ENCODE measurements around the gene SLC4A1. TPM values are rescaled to one million over a fixed set of nuclear protein-coding genes. Genes with fewer than 3 reads are reported as not detected.

Gene SLC4A1
- total RNA-seq, 2 experiments from 2014 or later = not detected

DNA sequence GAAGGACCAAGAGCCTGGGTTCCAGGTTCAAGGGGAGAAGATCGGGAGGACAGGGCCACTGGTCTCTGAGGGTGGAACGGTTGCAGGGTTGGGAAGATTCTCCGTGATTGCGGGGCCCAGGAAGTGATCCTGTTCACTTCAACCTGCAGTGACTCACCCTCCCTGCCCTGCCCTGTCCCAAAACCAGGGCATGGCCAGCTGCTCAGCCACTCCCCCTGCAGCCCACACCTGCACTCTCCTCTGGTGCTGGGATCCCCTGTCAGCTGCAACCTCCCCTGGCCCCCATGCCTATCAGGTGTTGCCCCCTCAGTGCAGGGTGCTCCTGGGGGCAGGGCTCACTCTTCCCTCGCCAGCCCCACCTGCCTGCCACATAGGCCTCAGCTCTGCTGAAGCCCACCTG, 41.5 kb upstream of the SLC4A1 start:
- DNase-seq (no peak), ATAC-seq (no peak)
- intact Hi-C loops (cut with DNase I, micrococcal nuclease) = no loop called here
- Mint-ChIP-seq H3K9me3 (ENCODE audit: low read depth) (no peaks in the 10 kb centered on the region), H3K27ac (no peak overlapping the region), H3K36me3 (ENCODE audit: low read depth) (no peaks in the 10 kb centered on the region), H3K27me3 (peaks cover 31% of the 10 kb centered on the region), H3K4me3 (no peak overlapping the region), H3K4me1 (peaks cover 5% of the 10 kb centered on the region)
- ChIA-PET POLR2A (no interaction called here), CTCF (interaction anchor here (0.9 to 1.7 kb wide), 2 partner anchors 21 to 36 kb away, joined by 3 to 4 read pairs; no protein-coding TSS in a partner anchor)

DNA sequence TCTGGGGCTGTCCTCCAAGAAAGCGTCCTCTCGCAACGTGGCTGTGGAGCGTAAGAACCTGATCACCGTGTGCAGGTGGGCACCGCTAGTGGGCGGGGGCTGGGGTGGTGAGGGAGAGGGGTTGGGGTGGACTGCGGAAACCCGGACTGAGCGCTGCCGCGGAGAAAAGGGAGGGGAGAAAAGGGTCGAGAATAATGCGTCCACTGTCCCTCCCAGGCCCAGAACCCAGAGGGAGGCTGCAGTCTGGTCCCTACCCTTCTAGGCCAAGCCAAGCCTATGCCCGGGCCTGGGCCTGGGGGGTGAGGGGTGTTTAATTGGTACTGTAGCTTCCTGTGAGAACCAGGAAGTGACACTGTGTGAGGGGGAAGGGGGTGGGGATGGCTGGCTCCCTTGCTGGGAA, 40.9 kb upstream of the SLC4A1 start:
- peaks cover 28% of the 10 kb centered on the region for H3K27me3 Mint-ChIP-seq

GRCh38 chr17:44308320-44308818, 40.4 kb upstream of the SLC4A1 start, which contains the start of gene RUNDC3A:
RUNDC3A (plus strand) TSS chr17:44308601; CDS start chr17:44308833, 232 bp downstream.
- H3K27ac Mint-ChIP-seq = no peak within 1 kb of the TSS
- ChIA-PET POLR2A (interaction anchor here (0.6 to 1.1 kb wide), 2 partner anchors 87 to 222 kb away, joined by 4 to 8 read pairs; no protein-coding TSS in a partner anchor), CTCF (interaction anchor here (0.8 kb wide), 1 partner anchor 68 kb away, joined by 3 read pairs; no protein-coding TSS in a partner anchor)
- no peak within 1 kb of the TSS for H3K4me3 Mint-ChIP-seq
- H3K4me1 Mint-ChIP-seq = peaks cover 5% of the 10 kb centered on the region
- ATAC-seq (peak; percentile 91), DNase-seq (peak; percentile 91)
- peaks cover 28% of the 10 kb centered on the region for H3K27me3 Mint-ChIP-seq
- H3K9me3 Mint-ChIP-seq (ENCODE audit: low read depth) = no peaks in the 10 kb centered on the region
- intact Hi-C loops (cut with DNase I, micrococcal nuclease) = loop anchor here in 1 of 2 experiments (1.0 kb wide), 3 partner anchors 16 to 87 kb away; partner anchors contain the start of genes GRN and SLC25A39
- no peaks in the 10 kb centered on the region for H3K36me3 Mint-ChIP-seq (ENCODE audit: low read depth)

More for the DNA sequence above, 40.9 kb upstream of the SLC4A1 start:
- CTCF ChIA-PET = interaction anchor here (0.8 kb wide), 1 partner anchor 67 kb away, joined by 3 read pairs; no protein-coding TSS in a partner anchor
- no peaks in the 10 kb centered on the region for H3K9me3 Mint-ChIP-seq (ENCODE audit: low read depth)
- no peak overlapping the region for H3K4me3 Mint-ChIP-seq
- POLR2A ChIA-PET = interaction anchor here (1.1 kb wide), 1 partner anchor 88 kb away, joined by 4 read pairs; no protein-coding TSS in a partner anchor
- H3K4me1 Mint-ChIP-seq = peaks cover 5% of the 10 kb centered on the region
- H3K36me3 Mint-ChIP-seq (ENCODE audit: low read depth) = no peaks in the 10 kb centered on the region
- no peak for DNase-seq
- ATAC-seq = no peak
- intact Hi-C loops (cut with DNase I, micrococcal nuclease) = loop anchor here in 1 of 2 experiments (1.0 kb wide), 3 partner anchors 15 to 88 kb away; partner anchors contain the start of genes GRN and SLC25A39
- no peak overlapping the region for H3K27ac Mint-ChIP-seq

- Mint-ChIP-seq H3K9me3 (ENCODE audit: low read depth) (no peaks in the 10 kb centered on the region), H3K4me3 (no peak overlapping the region), H3K27me3 (peaks cover 23% of the 10 kb centered on the region), H3K27ac (no peak overlapping the region), H3K36me3 (ENCODE audit: low read depth) (no peaks in the 10 kb centered on the region), H3K4me1 (peaks cover 5% of the 10 kb centered on the region)
- intact Hi-C loops (cut with DNase I, micrococcal nuclease) = loop anchor here in 1 of 2 experiments (1.0 kb wide), 3 partner anchors 17 to 86 kb away; partner anchors contain the start of genes GRN and SLC25A39
- ChIA-PET CTCF (interaction anchor here (0.8 kb wide), 1 partner anchor 69 kb away, joined by 3 read pairs; no protein-coding TSS in a partner anchor), POLR2A (interaction anchor here (0.6 to 1.1 kb wide), 2 partner anchors 86 to 223 kb away, joined by 4 to 8 read pairs; no protein-coding TSS in a partner anchor)
- no peak for DNase-seq
- peak; percentile 40 for ATAC-seq
Observed at GRCh38 chr17:44307387-44308186, 39.7 kb upstream of the SLC4A1 start.

DNA sequence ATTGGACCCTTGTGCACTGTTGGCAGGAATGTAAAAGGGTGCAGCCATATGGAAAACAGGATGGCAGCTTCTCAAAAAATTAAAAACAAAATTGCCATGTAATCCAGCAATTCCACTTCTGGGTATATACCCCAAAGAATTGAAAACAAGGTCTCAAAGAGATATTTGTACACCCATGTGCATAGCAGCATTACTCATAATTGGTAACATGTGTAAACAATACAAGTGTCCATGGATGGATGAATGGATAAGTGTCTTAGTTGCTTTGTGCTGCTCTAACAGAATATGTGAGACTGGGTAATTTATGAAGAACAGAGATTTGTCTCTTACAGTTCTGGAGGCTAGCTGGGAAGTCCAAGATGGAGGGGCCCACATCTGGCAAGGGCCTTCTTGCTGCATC, 36.7 kb upstream of the SLC4A1 start:
- DNase-seq (no peak), ATAC-seq (no peak)
- Mint-ChIP-seq H3K4me1 (peaks cover 5% of the 10 kb centered on the region), H3K27ac (no peak overlapping the region), H3K9me3 (ENCODE audit: low read depth) (no peaks in the 10 kb centered on the region), H3K4me3 (no peak overlapping the region), H3K36me3 (ENCODE audit: low read depth) (no peaks in the 10 kb centered on the region), H3K27me3 (peaks cover 20% of the 10 kb centered on the region)
- ChIA-PET CTCF (interaction anchor here (1.2 to 1.8 kb wide), 3 partner anchors 26 to 101 kb away, joined by 3 to 7 read pairs (median 6); no protein-coding TSS in a partner anchor), POLR2A (no interaction called here)
- intact Hi-C loops (cut with DNase I, micrococcal nuclease) = no loop called here

DNA sequence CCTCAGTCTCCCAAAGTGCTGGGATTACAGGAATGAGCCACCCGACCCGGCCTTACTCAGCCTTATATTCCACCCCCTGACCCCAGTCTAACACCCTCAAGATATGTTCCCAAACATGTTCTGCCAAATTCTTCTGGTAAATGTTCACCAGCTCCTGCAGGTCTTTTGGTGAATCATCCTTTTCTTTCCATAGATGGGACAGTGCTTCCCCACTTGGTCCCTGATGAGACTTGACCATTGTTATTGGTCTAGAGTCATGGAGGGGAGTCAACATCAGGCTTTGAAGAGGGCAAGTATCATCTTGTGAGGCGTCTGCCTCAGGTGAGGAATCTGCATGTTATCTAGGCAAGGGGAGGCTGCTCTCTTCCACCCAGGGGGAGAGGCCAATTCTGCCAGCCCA, 30.0 kb upstream of the SLC4A1 start:
- POLR2A ChIA-PET = interaction anchor here (0.6 kb wide), 1 partner anchor 32 kb away, joined by 3 read pairs; no protein-coding TSS in a partner anchor
- no peaks in the 10 kb centered on the region for H3K9me3 Mint-ChIP-seq (ENCODE audit: low read depth)
- H3K27me3 Mint-ChIP-seq = no peaks in the 10 kb centered on the region
- H3K36me3 Mint-ChIP-seq (ENCODE audit: low read depth) = no peaks in the 10 kb centered on the region
- no peak for ATAC-seq
- H3K4me3 Mint-ChIP-seq = no peak overlapping the region
- intact Hi-C loops (cut with DNase I, micrococcal nuclease) = no loop called here
- DNase-seq = no peak
- H3K27ac Mint-ChIP-seq = no peak overlapping the region
- H3K4me1 Mint-ChIP-seq = no peaks in the 10 kb centered on the region
- CTCF ChIA-PET = no interaction called here

DNA sequence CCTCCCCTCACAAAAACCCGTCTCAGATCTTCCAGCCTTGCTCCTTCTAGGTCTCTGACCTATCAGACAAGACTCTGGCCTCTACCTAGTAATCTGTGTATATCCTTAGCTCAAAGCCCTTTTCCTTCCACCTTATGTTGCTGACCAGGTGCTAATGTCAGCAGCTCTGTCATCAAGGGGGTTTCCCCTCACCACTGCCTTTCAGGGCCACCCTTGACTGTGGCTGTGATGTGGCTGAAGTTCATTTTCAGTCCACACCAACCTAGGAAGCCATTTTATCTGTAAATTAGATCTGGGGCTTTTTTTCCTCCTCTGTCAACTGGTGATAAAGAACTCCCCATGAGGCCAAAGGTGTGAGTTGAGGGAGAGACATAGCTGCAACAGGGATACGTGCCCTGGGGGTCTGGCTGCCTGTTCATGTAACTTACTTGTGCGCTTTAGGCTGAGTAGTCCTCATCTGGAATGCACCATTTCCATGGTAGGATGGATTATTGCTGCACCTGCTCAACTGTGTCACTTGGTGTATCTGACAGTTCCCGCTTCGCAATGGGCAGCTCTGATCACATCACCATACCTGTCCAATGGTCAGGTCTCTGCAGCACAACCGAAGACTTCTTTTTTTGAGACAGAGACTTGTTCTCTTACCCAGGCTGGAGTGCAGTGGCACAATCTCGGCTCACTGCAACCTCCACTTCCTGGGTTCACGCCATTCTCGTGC, 25.7 kb upstream of the SLC4A1 start:
- peak; percentile 33 for ATAC-seq
- ChIA-PET POLR2A (no interaction called here), CTCF (interaction anchor here (1.3 to 2.0 kb wide), 2 partner anchors 60 to 64 kb away, joined by 3 to 5 read pairs; no protein-coding TSS in a partner anchor)
- Mint-ChIP-seq H3K9me3 (ENCODE audit: low read depth) (no peaks in the 10 kb centered on the region), H3K36me3 (ENCODE audit: low read depth) (no peaks in the 10 kb centered on the region), H3K27me3 (peaks cover 2% of the 10 kb centered on the region), H3K27ac (no peak overlapping the region), H3K4me3 (no peak overlapping the region), H3K4me1 (no peaks in the 10 kb centered on the region)
- DNase-seq = no peak
- intact Hi-C loops (cut with DNase I, micrococcal nuclease) = no loop called here

GRCh38 chr17:44287651-44288050, 19.7 kb upstream of the SLC4A1 start:
- H3K9me3 Mint-ChIP-seq (ENCODE audit: low read depth) = no peaks in the 10 kb centered on the region
- H3K27ac Mint-ChIP-seq = no peak overlapping the region
- ATAC-seq = no peak
- intact Hi-C loops (cut with DNase I, micrococcal nuclease) = no loop called here
- CTCF ChIA-PET = interaction anchor here (0.8 kb wide), 1 partner anchor 43 kb away, joined by 3 read pairs; no protein-coding TSS in a partner anchor
- no peaks in the 10 kb centered on the region for H3K36me3 Mint-ChIP-seq (ENCODE audit: low read depth)
- DNase-seq = no peak
- H3K27me3 Mint-ChIP-seq = peaks cover 2% of the 10 kb centered on the region
- POLR2A ChIA-PET = interaction anchor here (0.6 kb wide), 1 partner anchor 70 kb away, joined by 3 read pairs; no protein-coding TSS in a partner anchor
- H3K4me3 Mint-ChIP-seq = no peak overlapping the region
- H3K4me1 Mint-ChIP-seq = no peaks in the 10 kb centered on the region

DNA sequence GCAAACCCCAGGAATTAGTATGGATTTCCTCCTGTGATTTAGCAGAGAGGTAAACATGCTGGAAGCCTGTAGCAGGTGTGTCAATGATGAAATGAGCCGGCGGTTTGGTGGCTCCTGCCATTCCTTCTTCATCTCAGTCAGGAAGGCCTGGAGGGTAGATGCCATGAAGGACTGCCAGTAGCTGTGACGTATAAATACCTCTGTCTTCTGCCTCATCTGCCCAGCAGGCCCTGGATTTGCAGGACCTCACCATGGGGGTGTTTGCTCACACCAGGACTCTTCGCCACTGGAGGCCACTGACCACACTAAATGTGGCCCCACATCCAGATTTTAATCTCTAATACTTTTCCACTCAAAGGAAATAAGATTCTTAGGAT, 16.1 kb upstream of the SLC4A1 start:
- ATAC-seq = no peak
- H3K4me3 Mint-ChIP-seq = no peak overlapping the region
- intact Hi-C loops (cut with DNase I, micrococcal nuclease) = no loop called here
- POLR2A ChIA-PET = no interaction called here
- H3K4me1 Mint-ChIP-seq = peaks cover 2% of the 10 kb centered on the region
- H3K27me3 Mint-ChIP-seq = no peaks in the 10 kb centered on the region
- no peaks in the 10 kb centered on the region for H3K9me3 Mint-ChIP-seq (ENCODE audit: low read depth)
- no peak for DNase-seq
- no peaks in the 10 kb centered on the region for H3K36me3 Mint-ChIP-seq (ENCODE audit: low read depth)
- H3K27ac Mint-ChIP-seq = no peak overlapping the region
- CTCF ChIA-PET = no interaction called here

GRCh38 chr17:44283344-44284023, 15.5 kb upstream of the SLC4A1 start:
- DNase-seq = no peak
- no peaks in the 10 kb centered on the region for H3K27me3 Mint-ChIP-seq
- no peak overlapping the region for H3K27ac Mint-ChIP-seq
- POLR2A ChIA-PET = no interaction called here
- CTCF ChIA-PET = no interaction called here
- no peaks in the 10 kb centered on the region for H3K36me3 Mint-ChIP-seq (ENCODE audit: low read depth)
- no peak overlapping the region for H3K4me3 Mint-ChIP-seq
- intact Hi-C loops (cut with DNase I, micrococcal nuclease) = no loop called here
- no peaks in the 10 kb centered on the region for H3K9me3 Mint-ChIP-seq (ENCODE audit: low read depth)
- ATAC-seq = no peak
- H3K4me1 Mint-ChIP-seq = peaks cover 2% of the 10 kb centered on the region

DNA sequence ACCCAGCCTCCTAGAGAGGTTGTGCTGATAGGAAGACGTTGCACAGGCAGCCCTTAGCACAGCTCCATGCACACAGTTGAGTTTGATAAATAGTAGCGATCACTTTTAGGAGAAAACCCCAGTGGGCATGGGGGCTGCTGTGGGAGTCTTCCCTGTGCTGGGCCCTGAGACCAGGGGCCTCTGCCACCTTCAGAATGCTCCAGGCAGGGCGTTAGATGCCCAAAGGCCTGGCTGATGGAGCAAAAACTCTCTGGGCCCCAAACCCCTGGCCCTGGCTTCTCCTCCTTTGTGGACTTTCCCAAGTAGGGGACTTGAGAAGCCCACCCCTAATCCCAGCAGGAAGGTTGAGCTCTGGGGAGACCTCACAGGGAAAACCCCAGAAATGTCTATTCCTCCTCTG, 14.3 kb upstream of the SLC4A1 start:
- ChIA-PET CTCF (no interaction called here), POLR2A (no interaction called here)
- Mint-ChIP-seq H3K27me3 (peaks cover 3% of the 10 kb centered on the region), H3K4me3 (no peak overlapping the region), H3K36me3 (ENCODE audit: low read depth) (no peaks in the 10 kb centered on the region), H3K27ac (no peak overlapping the region), H3K4me1 (peaks cover 2% of the 10 kb centered on the region), H3K9me3 (ENCODE audit: low read depth) (no peaks in the 10 kb centered on the region)
- no peak for ATAC-seq
- no peak for DNase-seq
- intact Hi-C loops (cut with DNase I, micrococcal nuclease) = no loop called here

Data from activated CD4-positive, alpha-beta T cell treated with anti-CD3 and anti-CD28 coated beads for 36 hours (primary cell).